Measurements from ENCODE around the gene HLA-C. TPM values are rescaled to one million over a fixed set of nuclear protein-coding genes. Genes with fewer than 3 reads are reported as not detected.
"Not testable (repeated sequence)": the region's sequence is repeated elsewhere in the genome, so short reads cannot be mapped to it uniquely, and the experiment has no call there.

The HLA-C gene
- total RNA-seq, 1 experiment from 2014 or later: 219 TPM

- no TSS peak for BruUV-seq (replicated peaks)
- intact Hi-C loops (cut with micrococcal nuclease): no loop called here
- DNase-seq: no peak
- Histone ChIP-seq H3K27me3 (ENCODE audit: low read length) (peaks cover 24% of the 10 kb centered on the region), H3K4me1 (ENCODE audit: insufficient read depth, low read length) (no peaks in the 10 kb centered on the region), H3K79me2 (ENCODE audit: low read length) (no peaks in the 10 kb centered on the region), H3K4me2 (ENCODE audit: low read length) (no peak overlapping the region), H3K9ac (ENCODE audit: low read length) (no peak overlapping the region), H3K36me3 (ENCODE audit: low read depth, low read length) (no peaks in the 10 kb centered on the region), H2AFZ (ENCODE audit: low read length) (no peak overlapping the region), H3K4me3 (ENCODE audit: low read length) (no peak overlapping the region), H3K27ac (ENCODE audit: low read length) (no peak overlapping the region), H4K20me1 (ENCODE audit: low read length) (no peaks in the 10 kb centered on the region), H3K9me2 (replicated peaks; ENCODE audit: low read length) (no peaks in the 10 kb centered on the region), H3K9me3 (ENCODE audit: low read length) (no peaks in the 10 kb centered on the region), H3F3A (ENCODE audit: low read length, unreplicated experiment) (no peaks in the 10 kb centered on the region)
- POLR2A ChIA-PET (ENCODE audit: unreplicated experiment): no interaction called here
- CTCF ChIA-PET: no interaction called here
- ATAC-seq: no peak
- TF ChIP-seq EZH2 (IDR thresholded peaks at IDR 0.05; ENCODE audit: low read length, unreplicated experiment) (no peak), CTCF (conservative IDR thresholded peaks at IDR 0.05; ENCODE audit: low read depth, low read length) (no peak)
These were observed 15.7 kb upstream of the HLA-C start for GRCh38 chr6:31287619-31288018.

DNA sequence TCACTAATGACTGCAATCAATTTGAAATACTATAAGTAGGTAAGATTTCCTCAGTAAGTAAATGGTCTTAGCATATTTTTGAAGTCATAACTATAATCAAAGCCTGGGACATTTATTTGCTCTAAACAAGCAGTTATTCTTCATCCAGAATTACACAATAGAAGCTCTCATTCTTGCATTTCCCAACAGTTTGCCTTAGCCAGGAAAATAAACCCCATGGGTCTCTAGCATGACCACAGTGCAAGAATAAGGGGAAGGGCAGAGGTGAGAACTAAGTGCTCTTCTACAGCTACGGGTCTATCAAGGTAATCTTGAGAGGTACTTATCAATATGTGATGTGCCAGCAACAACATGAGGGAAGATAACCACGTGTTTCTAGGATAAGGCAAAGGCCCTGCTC lies 14.1 kb upstream of the HLA-C start:
- Histone ChIP-seq H3K9me2 (replicated peaks; ENCODE audit: low read length) (no peaks in the 10 kb centered on the region), H3F3A (ENCODE audit: low read length, unreplicated experiment) (no peaks in the 10 kb centered on the region), H3K79me2 (ENCODE audit: low read length) (no peaks in the 10 kb centered on the region), H3K9me3 (ENCODE audit: low read length) (no peaks in the 10 kb centered on the region), H3K4me2 (ENCODE audit: low read length) (no peak overlapping the region), H3K9ac (ENCODE audit: low read length) (no peak overlapping the region), H4K20me1 (ENCODE audit: low read length) (no peaks in the 10 kb centered on the region), H2AFZ (ENCODE audit: low read length) (no peak overlapping the region), H3K4me3 (ENCODE audit: low read length) (no peak overlapping the region), H3K27ac (ENCODE audit: low read length) (no peak overlapping the region), H3K27me3 (ENCODE audit: low read length) (peaks cover 25% of the 10 kb centered on the region), H3K4me1 (ENCODE audit: insufficient read depth, low read length) (no peaks in the 10 kb centered on the region), H3K36me3 (ENCODE audit: low read depth, low read length) (no peaks in the 10 kb centered on the region)
- ChIA-PET POLR2A (ENCODE audit: unreplicated experiment) (interaction anchor here (0.7 kb wide), 1 partner anchor 13 kb away, joined by 5 read pairs; no protein-coding TSS in a partner anchor), CTCF (no interaction called here)
- intact Hi-C loops (cut with micrococcal nuclease): no loop called here
- no TSS peak for BruUV-seq (replicated peaks)
- TF ChIP-seq EZH2phosphoT487 (IDR thresholded peaks at IDR 0.05; ENCODE audit: borderline replicate concordance, low read length) (no peak), CTCF (conservative IDR thresholded peaks at IDR 0.05; ENCODE audit: low read depth, low read length) (no peak), EZH2 (IDR thresholded peaks at IDR 0.05; ENCODE audit: low read length, unreplicated experiment) (no peak)
- ATAC-seq (no peak), DNase-seq (no peak)

GRCh38 chr6:31285486-31285885 lies 13.6 kb upstream of the HLA-C start:
- Histone ChIP-seq H3K9me3 (ENCODE audit: low read length) (no peaks in the 10 kb centered on the region), H2AFZ (ENCODE audit: low read length) (no peak overlapping the region), H3K79me2 (ENCODE audit: low read length) (no peaks in the 10 kb centered on the region), H4K20me1 (ENCODE audit: low read length) (no peaks in the 10 kb centered on the region), H3K4me2 (ENCODE audit: low read length) (no peak overlapping the region), H3K4me1 (ENCODE audit: insufficient read depth, low read length) (no peaks in the 10 kb centered on the region), H3K9ac (ENCODE audit: low read length) (no peak overlapping the region), H3K27me3 (ENCODE audit: low read length) (peaks cover 20% of the 10 kb centered on the region), H3K4me3 (ENCODE audit: low read length) (no peak overlapping the region), H3F3A (ENCODE audit: low read length, unreplicated experiment) (no peaks in the 10 kb centered on the region), H3K36me3 (ENCODE audit: low read depth, low read length) (no peaks in the 10 kb centered on the region), H3K9me2 (replicated peaks; ENCODE audit: low read length) (no peaks in the 10 kb centered on the region), H3K27ac (ENCODE audit: low read length) (no peak overlapping the region)
- DNase-seq (no peak), ATAC-seq (no peak)
- intact Hi-C loops (cut with micrococcal nuclease): no loop called here
- TF ChIP-seq EZH2phosphoT487 (IDR thresholded peaks at IDR 0.05; ENCODE audit: borderline replicate concordance, low read length) (no peak), CTCF (conservative IDR thresholded peaks at IDR 0.05; ENCODE audit: low read depth, low read length) (no peak), EZH2 (IDR thresholded peaks at IDR 0.05; ENCODE audit: low read length, unreplicated experiment) (no peak)
- ChIA-PET CTCF (no interaction called here), POLR2A (ENCODE audit: unreplicated experiment) (interaction anchor here (0.7 kb wide), 1 partner anchor 13 kb away, joined by 5 read pairs; no protein-coding TSS in a partner anchor)
- BruUV-seq (replicated peaks): no TSS peak

DNA sequence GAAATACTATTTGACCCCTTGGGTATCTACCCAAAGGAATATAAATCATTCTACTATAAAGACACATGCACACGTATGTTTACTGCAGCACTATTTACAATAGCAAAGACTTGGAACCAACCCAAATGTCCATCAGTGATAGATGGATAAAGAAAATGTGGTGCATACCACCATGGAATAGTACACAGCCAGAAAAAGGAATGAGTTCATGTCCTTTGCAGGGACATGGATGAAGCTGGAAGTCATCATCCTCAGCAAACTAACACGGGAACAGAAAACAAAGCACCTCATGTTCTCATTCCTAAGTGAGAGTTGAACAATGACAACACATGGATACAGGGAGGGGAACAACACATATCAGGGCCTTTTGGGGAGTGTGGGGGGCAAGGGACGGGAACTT lies 7.8 kb upstream of the HLA-C start:
- DNase-seq; CTCF ChIA-PET; H3K9ac ChIP-seq (ENCODE audit: low read length); POLR2A ChIA-PET (ENCODE audit: unreplicated experiment); BruUV-seq (replicated peaks); H3K79me2 ChIP-seq (ENCODE audit: low read length); H3K4me1 ChIP-seq (ENCODE audit: insufficient read depth, low read length); H3K36me3 ChIP-seq (ENCODE audit: low read depth, low read length); H2AFZ ChIP-seq (ENCODE audit: low read length); H3K4me2 ChIP-seq (ENCODE audit: low read length); H4K20me1 ChIP-seq (ENCODE audit: low read length); H3K4me3 ChIP-seq (ENCODE audit: low read length); H3K9me3 ChIP-seq (ENCODE audit: low read length); H3K27ac ChIP-seq (ENCODE audit: low read length); H3K9me2 ChIP-seq (replicated peaks; ENCODE audit: low read length); ATAC-seq; intact Hi-C loops (cut with micrococcal nuclease); H3F3A ChIP-seq (ENCODE audit: low read length, unreplicated experiment): not testable (repeated sequence)
- H3K27me3 ChIP-seq (ENCODE audit: low read length): peaks cover 31% of the 10 kb centered on the region

All from PC-3 (cell line).